ENCODE measurements around the gene BRICD5.

BRICD5 gene

GRCh38 chr16:2166263-2167067 lies 44.2 kb downstream of the BRICD5 start:
- in situ Hi-C loops (cut with HindIII; ENCODE audit: low sequenced_read_pairs), result no loop called here

GRCh38 chr16:2165861-2166260 lies 44.8 kb downstream of the BRICD5 start:
- in situ Hi-C loops (cut with HindIII; ENCODE audit: low sequenced_read_pairs), result no loop called here

GRCh38 chr16:2163211-2163881 lies 47.3 kb downstream of the BRICD5 start:
- in situ Hi-C loops (cut with HindIII; ENCODE audit: low sequenced_read_pairs), result no loop called here

- in situ Hi-C loops (cut with HindIII; ENCODE audit: low sequenced_read_pairs), result no loop called here
These were observed 48.0 kb downstream of the BRICD5 start for GRCh38 chr16:2162676-2163118.

- in situ Hi-C loops (cut with HindIII; ENCODE audit: low sequenced_read_pairs), result no loop called here
These were observed 48.8 kb downstream of the BRICD5 start for GRCh38 chr16:2161911-2162310.

- in situ Hi-C loops (cut with HindIII; ENCODE audit: low sequenced_read_pairs), result no loop called here
These were observed 49.6 kb downstream of the BRICD5 start for GRCh38 chr16:2160915-2161551.

Measured in DLD1 (cell line).